OCI-LY1 (cell line): ENCODE measurements around the gene SUCNR1.

Source experiments
- H2AFZ ChIP-seq: fragments of 200-600 bp; sonication (generic), shearing (Covaris generic); 2 replicates; pipeline ENCODE4 v1.6.0; 2014; ENCODE audit warnings: antibody characterized with exemption, mild to moderate bottlenecking, low read length
- H3F3A ChIP-seq: fragments of 200-600 bp; sonication (generic), shearing (Covaris generic); 2 replicates; pipeline ENCODE4 v1.6.0; 2014; ENCODE audit warnings: mild to moderate bottlenecking, antibody characterized with exemption, low read length, moderate library complexity; ENCODE audit not compliant: insufficient read depth
- H3K27ac ChIP-seq: fragments of 200-600 bp; sonication (generic); 2 replicates; pipeline ENCODE4 v1.5.1; 2014; ENCODE audit warnings: low read length, mixed run types, mild to moderate bottlenecking, low read depth; ENCODE audit not compliant: poor library complexity, severe bottlenecking
- H3K27me3 ChIP-seq: fragments of 200-600 bp; sonication (generic); 2 replicates; pipeline ENCODE4 v1.6.0; 2014; ENCODE audit warnings: antibody characterized with exemption, mild to moderate bottlenecking, low read length, moderate library complexity; ENCODE audit not compliant: insufficient read depth
- H3K36me3 ChIP-seq: fragments of 200-600 bp; sonication (generic); 2 replicates; pipeline ENCODE4 v1.6.1; 2014; ENCODE audit warnings: mild to moderate bottlenecking, antibody characterized with exemption, low read length, moderate library complexity, mixed read lengths; ENCODE audit not compliant: insufficient read depth
- H3K4me1 ChIP-seq: fragments of 200-600 bp; sonication (generic); 2 replicates; pipeline ENCODE4 v1.5.1; 2014; ENCODE audit warnings: mild to moderate bottlenecking, low read length, moderate library complexity; ENCODE audit not compliant: insufficient read depth, severe bottlenecking
- H3K4me2 ChIP-seq: fragments of 200-600 bp; sonication (generic), shearing (Covaris generic); 2 replicates; pipeline ENCODE4 v1.6.1; 2014; ENCODE audit warnings: low read length
- H3K4me3 ChIP-seq: fragments of 200-600 bp; sonication (generic); 2 replicates; pipeline ENCODE4 v1.5.1; 2014; ENCODE audit warnings: low read length, low read depth, mild to moderate bottlenecking, mixed read lengths; ENCODE audit not compliant: poor library complexity, severe bottlenecking
- H3K79me2 ChIP-seq: fragments of 200-600 bp; shearing (Covaris generic); 2 replicates; pipeline ENCODE4 v1.6.1; 2016; ENCODE audit warnings: mixed run types, low read length, mixed read lengths; ENCODE audit not compliant: insufficient read depth
- H3K9ac ChIP-seq: fragments of 200-600 bp; sonication (generic), shearing (Covaris generic); 2 replicates; pipeline ENCODE4 v1.6.1; 2014; ENCODE audit warnings: mild to moderate bottlenecking, low read length, mixed read lengths
- H3K9me2 ChIP-seq: fragments of 200-600 bp; sonication (generic), shearing (Covaris generic); 2 replicates; pipeline ENCODE4 v1.6.1; 2014; ENCODE audit warnings: low read depth, mild to moderate bottlenecking, low read length, mixed read lengths
- H3K9me3 ChIP-seq: fragments of 200-600 bp; shearing (Covaris generic); 2 replicates; pipeline ENCODE4 v1.6.1; 2014; ENCODE audit warnings: low read length, mixed read lengths
- H4K20me1 ChIP-seq: fragments of 200-600 bp; sonication (generic), shearing (Covaris generic); 2 replicates; pipeline ENCODE4 v1.6.0; 2016; ENCODE audit warnings: mild to moderate bottlenecking, low read length; ENCODE audit not compliant: insufficient read depth
- CTCF ChIP-seq: fragments of 200-600 bp; sonication (generic), shearing (Covaris generic); IDR thresholded peaks from 2 replicates; pipeline ENCODE4 v1.5.1; 2017; ENCODE audit warnings: mild to moderate bottlenecking, antibody characterized with exemption, low read length, moderate library complexity, mixed read lengths
- EZH2 ChIP-seq: fragments of 200-600 bp; sonication (generic), shearing (Covaris generic); IDR thresholded peaks from 2 replicates; pipeline ENCODE4 v1.8.0; 2017; ENCODE audit warnings: borderline replicate concordance, mixed run types, mild to moderate bottlenecking, antibody characterized with exemption, low read length, moderate library complexity, mixed read lengths

The SUCNR1 gene

GRCh38 chr3:151859233-151859673, 14.2 kb upstream of the SUCNR1 start:
- no peaks in the 10 kb centered on the region for H3K79me2 ChIP-seq
- no peaks in the 10 kb centered on the region for H3K9me2 ChIP-seq
- no peaks in the 10 kb centered on the region for H3K27me3 ChIP-seq
- H3K4me1 ChIP-seq, result no peaks in the 10 kb centered on the region
- H3K9me3 ChIP-seq, result no peaks in the 10 kb centered on the region
- H3K36me3 ChIP-seq, result no peaks in the 10 kb centered on the region
- TF ChIP-seq CTCF, result no peak
- TF ChIP-seq EZH2, result no peak
- H2AFZ ChIP-seq, result no peak overlapping the region
- H3K9ac ChIP-seq, result no peak overlapping the region
- no peaks in the 10 kb centered on the region for H3F3A ChIP-seq
- no peak overlapping the region for H3K4me3 ChIP-seq
- H3K27ac ChIP-seq, result no peak overlapping the region
- peaks cover 3% of the 10 kb centered on the region; the same call in 1 of the 2 replicates for H4K20me1 ChIP-seq
- H3K4me2 ChIP-seq, result no peak overlapping the region

- TF ChIP-seq CTCF (no peak), EZH2 (no peak)
- no peaks in the 10 kb centered on the region for H3K4me1 ChIP-seq
- H3K79me2 ChIP-seq, result no peaks in the 10 kb centered on the region
- no peak overlapping the region for H3K4me2 ChIP-seq
- no peaks in the 10 kb centered on the region for H3K36me3 ChIP-seq
- no peak overlapping the region for H3K4me3 ChIP-seq
- H3K9me3 ChIP-seq, result no peaks in the 10 kb centered on the region
- H3K9me2 ChIP-seq, result no peaks in the 10 kb centered on the region
- H3F3A ChIP-seq, result no peaks in the 10 kb centered on the region
- H3K9ac ChIP-seq, result no peak overlapping the region
- no peak overlapping the region for H2AFZ ChIP-seq
- H4K20me1 ChIP-seq, result peaks cover under 1% of the 10 kb centered on the region; the same call in 1 of the 2 replicates
- H3K27me3 ChIP-seq, result no peaks in the 10 kb centered on the region
- no peak overlapping the region for H3K27ac ChIP-seq
Measured at GRCh38 chr3:151859905-151860304, 13.5 kb upstream of the SUCNR1 start.

GRCh38 chr3:151863611-151864010, 9.8 kb upstream of the SUCNR1 start:
- no peak overlapping the region for H3K27ac ChIP-seq
- H4K20me1 ChIP-seq, result no peaks in the 10 kb centered on the region
- H3K27me3 ChIP-seq, result no peaks in the 10 kb centered on the region
- H3K9me3 ChIP-seq, result no peaks in the 10 kb centered on the region
- TF ChIP-seq EZH2 (no peak), CTCF (no peak)
- H3K36me3 ChIP-seq, result no peaks in the 10 kb centered on the region
- no peak overlapping the region for H3K9ac ChIP-seq
- no peak overlapping the region for H2AFZ ChIP-seq
- H3K4me1 ChIP-seq, result no peaks in the 10 kb centered on the region
- no peaks in the 10 kb centered on the region for H3F3A ChIP-seq
- no peaks in the 10 kb centered on the region for H3K79me2 ChIP-seq
- H3K9me2 ChIP-seq, result no peaks in the 10 kb centered on the region
- no peak overlapping the region for H3K4me3 ChIP-seq
- H3K4me2 ChIP-seq, result no peak overlapping the region
